Head of caudate nucleus (tissue), 42 donors: ENCODE measurements around the gene HSPB2.
A peak's percentile ranks its signal among the peaks of the same experiment; 100 is the strongest.

Experiments
- DNase-seq, 42 donors: peaks; one replicate each; pipeline versions ENCODE4 v3.0.0 to v3.0.0-alpha.2; 2020 to 2021; ENCODE audit warnings: mixed read lengths in 7 of 42
- intact Hi-C: fragments of 100-400 bp; cut with DNase I; formaldehyde crosslinking; loops from one replicate; pipeline ENCODE4 v1.15.0; 2022

HSPB2 gene

GRCh38 chr11:111933872-111934271 lies 21.3 kb downstream of the HSPB2 start:
- intact Hi-C loops: loop anchor here (10.0 kb wide), 1 partner anchor 141 kb away; the partner anchor contains the start of genes NKAPD1 and PIH1D2
- DNase-seq: no peak

- peak in 1 of 42 donors; percentile 40 for DNase-seq
- intact Hi-C loops: loop anchor here (10.0 kb wide), 1 partner anchor 140 kb away; the partner anchor contains the start of genes NKAPD1 and PIH1D2
These were observed 21.8 kb downstream of the HSPB2 start for GRCh38 chr11:111934306-111934705.

GRCh38 chr11:111935317-111936039 lies 22.9 kb downstream of the HSPB2 start:
- intact Hi-C loops: loop anchor here (5.0 to 10.0 kb wide), 2 partner anchors 42 to 139 kb away; partner anchors contain the start of genes NKAPD1 and PIH1D2
- DNase-seq: peak in 1 of 42 donors; percentile 40

GRCh38 chr11:111936040-111936540 lies 23.6 kb downstream of the HSPB2 start:
- peak in 1 of 42 donors; percentile 56 for DNase-seq

GRCh38 chr11:111937461-111937769 lies 24.9 kb downstream of the HSPB2 start:
- DNase-seq: peak in 1 of 42 donors; percentile 42
- intact Hi-C loops: loop anchor here (5.0 to 10.0 kb wide), 2 partner anchors 40 to 137 kb away; partner anchors contain the start of genes NKAPD1 and PIH1D2

More at GRCh38 chr11:111936040-111936540, 23.6 kb downstream of the HSPB2 start:
- intact Hi-C loops: loop anchor here (5.0 to 10.0 kb wide), 2 partner anchors 41 to 139 kb away; partner anchors contain the start of genes NKAPD1 and PIH1D2

- DNase-seq: peak in 10 of 42 donors; percentile 20 to 54 (median 37)
- intact Hi-C loops: loop anchor here (5.0 to 10.0 kb wide), 2 partner anchors 39 to 137 kb away; partner anchors contain the start of genes NKAPD1 and PIH1D2
These were observed 25.3 kb downstream of the HSPB2 start for GRCh38 chr11:111937844-111938243.

GRCh38 chr11:111938687-111939160 lies 26.2 kb downstream of the HSPB2 start:
- DNase-seq: peak in 4 of 42 donors; percentile 21 to 48 (median 40)
- intact Hi-C loops: loop anchor here (5.0 to 10.0 kb wide), 2 partner anchors 39 to 136 kb away; partner anchors contain the start of genes NKAPD1 and PIH1D2

- intact Hi-C loops: loop anchor here (5.0 to 10.0 kb wide), 2 partner anchors 37 to 135 kb away; partner anchors contain the start of genes NKAPD1 and PIH1D2
- DNase-seq: peak in 1 of 42 donors; percentile 41
These were observed 27.5 kb downstream of the HSPB2 start for GRCh38 chr11:111939836-111940604.

- intact Hi-C loops: no loop called here
- peak in 25 of 42 donors; percentile 11 to 68 (median 44) for DNase-seq
These were observed 29.4 kb downstream of the HSPB2 start for GRCh38 chr11:111941963-111942362.

- DNase-seq: peak in 1 of 42 donors; percentile 13
- intact Hi-C loops: no loop called here
These were observed 30.3 kb downstream of the HSPB2 start for GRCh38 chr11:111942829-111943228.

GRCh38 chr11:111944139-111944538 lies 31.6 kb downstream of the HSPB2 start:
- intact Hi-C loops: no loop called here
- DNase-seq: peak in 1 of 42 donors; percentile 7

- intact Hi-C loops: no loop called here
These were observed 32.1 kb downstream of the HSPB2 start for GRCh38 chr11:111944651-111945051.

GRCh38 chr11:111945198-111945597 lies 32.7 kb downstream of the HSPB2 start:
- no peak for DNase-seq
- intact Hi-C loops: no loop called here

More at GRCh38 chr11:111944651-111945051, 32.1 kb downstream of the HSPB2 start:
- DNase-seq: no peak

- DNase-seq: no peak
- intact Hi-C loops: no loop called here
These were observed 34.0 kb downstream of the HSPB2 start for GRCh38 chr11:111946499-111946898.

- intact Hi-C loops: no loop called here
These were observed 34.6 kb downstream of the HSPB2 start for GRCh38 chr11:111947143-111947542.

GRCh38 chr11:111949519-111950426 lies 37.2 kb downstream of the HSPB2 start:
- no peak for DNase-seq
- intact Hi-C loops: no loop called here

More at GRCh38 chr11:111947143-111947542, 34.6 kb downstream of the HSPB2 start:
- DNase-seq: no peak

- no peak for DNase-seq
- intact Hi-C loops: no loop called here
These were observed 39.0 kb downstream of the HSPB2 start for GRCh38 chr11:111951565-111951964.

- intact Hi-C loops: no loop called here
- no peak for DNase-seq
These were observed 41.6 kb downstream of the HSPB2 start for GRCh38 chr11:111954154-111954553.
